ENCODE data around the gene CARMIL1. TPM values are rescaled to one million over a fixed set of nuclear protein-coding genes. Genes with fewer than 3 reads are reported as not detected.

Gene CARMIL1
- total and polyA plus RNA-seq, 10 of the 15 experiments (the other 5 are each of a cell fraction or from before 2014, with no cell fraction given): 6.4 to 18.1 (median 10.3) TPM

GRCh38 chr6:25239498-25239897 lies 39.7 kb upstream of the CARMIL1 start:
- WGBS (ENCODE audit: insufficient coverage, insufficient replicate concordance, low lambda C conversion rate, missing lambda C conversion rate): 0% methylated on average over 1 of the region's 1 CpG
- H3K4me3 ChIP-seq: no peak overlapping the region
- FAIRE-seq (no peak), DNase-seq (ENCODE audit: low read depth, low spot score) (no peak), ATAC-seq (no peak)
- no peak overlapping the region for H2AFZ ChIP-seq (ENCODE audit: control insufficient read depth, low read depth, low read length)
- H4K20me1 ChIP-seq (ENCODE audit: control insufficient read depth, insufficient read depth): no peaks in the 10 kb centered on the region
- H3K4me1 ChIP-seq (ENCODE audit: control insufficient read depth, insufficient read depth, low read length): no peaks in the 10 kb centered on the region
- H3K36me3 ChIP-seq (ENCODE audit: control insufficient read depth in 2 of 2, insufficient read depth in 2 of 2, low read length in 1 of 2): no peaks in the 10 kb centered on the region
- H3K27ac ChIP-seq (ENCODE audit: control insufficient read depth, insufficient read depth): no peak overlapping the region
- ChIA-PET CTCF (interaction anchor here (1.4 kb wide), 1 partner anchor 17 kb away, joined by 3 read pairs; no protein-coding TSS in a partner anchor), POLR2A (no interaction called here), RAD21 (ENCODE audit: unreplicated experiment) (no interaction called here), SMC1A (ENCODE audit: uncharacterized antibody, unreplicated experiment) (interaction anchor here (0.9 kb wide), 1 partner anchor 301 kb away, joined by 3 read pairs; no protein-coding TSS in a partner anchor)
- H3K4me2 ChIP-seq (ENCODE audit: control insufficient read depth, insufficient read depth): no peak overlapping the region
- intact Hi-C loops (cut with micrococcal nuclease; ENCODE audit: unreplicated experiment) (no loop called here), in situ Hi-C loops (cut with MboI) (no loop called here)
- BruUV-seq (replicated peaks): no TSS peak
- no peak overlapping the region for H3K9ac ChIP-seq (ENCODE audit: control insufficient read depth, insufficient read depth, low read length)
- H3K79me2 ChIP-seq (ENCODE audit: control insufficient read depth, insufficient read depth, low read length): no peaks in the 10 kb centered on the region
- H3K9me3 ChIP-seq (replicated peaks; ENCODE audit: control insufficient read depth, insufficient read depth, low read length): no peaks in the 10 kb centered on the region
- no peaks in the 10 kb centered on the region for H3K27me3 ChIP-seq (replicated peaks in 1 of 2; ENCODE audit: control insufficient read depth in 2 of 2, insufficient read depth in 2 of 2, low read length in 1 of 2)
- TF ChIP-seq HDAC2 (IDR thresholded peaks at IDR 0.05): no peak
- no peak for TF ChIP-seq ZSCAN29 (IDR thresholded peaks at IDR 0.05)
- TF ChIP-seq NR2C1 (IDR thresholded peaks at IDR 0.05): no peak
- no peak for TF ChIP-seq ZZZ3 (IDR thresholded peaks at IDR 0.05; ENCODE audit: control insufficient read depth, insufficient read length, low read depth)
- TF ChIP-seq HDGF (IDR thresholded peaks at IDR 0.05): no peak
- TF ChIP-seq CUX1 (IDR thresholded peaks at IDR 0.05; ENCODE audit: insufficient replicate concordance, low read depth, low read length): no peak
- TF ChIP-seq E2F8 (IDR thresholded peaks at IDR 0.05; ENCODE audit: low read depth, partially characterized antibody): no peak
- TF ChIP-seq ZBTB40 (IDR thresholded peaks at IDR 0.05; ENCODE audit: borderline replicate concordance): no peak
- TF ChIP-seq NRF1 (conservative IDR thresholded peaks at IDR 0.05; ENCODE audit: low read depth, low read length): no peak
- no peak for TF ChIP-seq MAX (IDR thresholded peaks at IDR 0.05; ENCODE audit: low read depth, low read length)
